Measurements from ENCODE around the gene SORD.

DNA sequence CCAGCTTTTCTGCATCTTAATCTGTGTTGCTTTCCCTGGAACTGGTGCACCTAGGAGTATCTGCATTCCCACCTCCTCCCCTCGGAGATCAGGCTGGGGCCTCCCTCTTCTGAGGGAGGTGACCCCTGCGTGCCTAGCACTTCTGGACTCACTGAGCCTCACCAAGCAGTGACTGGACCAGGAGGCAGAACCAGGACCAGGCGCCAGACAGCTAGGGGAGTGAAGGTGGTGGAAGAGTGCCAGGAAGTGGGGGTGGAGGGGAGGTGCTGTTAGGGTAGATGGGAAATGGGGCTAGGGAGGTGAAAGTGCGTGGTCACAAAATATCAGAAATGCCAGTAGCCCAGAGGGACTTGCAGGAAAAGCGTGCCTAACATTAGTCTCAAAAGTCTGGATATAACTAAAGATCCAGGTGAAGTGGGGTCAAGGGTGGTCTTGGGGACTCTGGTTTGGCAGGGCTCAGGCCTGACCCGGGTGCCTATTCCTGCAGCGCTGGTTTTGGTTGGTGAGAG, 92.4 kb downstream of the SORD start:
- TF ChIP-seq CTCF (IDR thresholded peaks at IDR 0.05) (no peak), ZFX (IDR thresholded peaks at IDR 0.05; ENCODE audit: borderline replicate concordance) (no peak)
